ENCODE results near the gene STX1B. TPM values are rescaled to one million over a fixed set of nuclear protein-coding genes. Genes with fewer than 3 reads are reported as not detected.

STX1B gene
- total RNA-seq, 1 experiment from 2014 or later, result 11.0 TPM

DNA sequence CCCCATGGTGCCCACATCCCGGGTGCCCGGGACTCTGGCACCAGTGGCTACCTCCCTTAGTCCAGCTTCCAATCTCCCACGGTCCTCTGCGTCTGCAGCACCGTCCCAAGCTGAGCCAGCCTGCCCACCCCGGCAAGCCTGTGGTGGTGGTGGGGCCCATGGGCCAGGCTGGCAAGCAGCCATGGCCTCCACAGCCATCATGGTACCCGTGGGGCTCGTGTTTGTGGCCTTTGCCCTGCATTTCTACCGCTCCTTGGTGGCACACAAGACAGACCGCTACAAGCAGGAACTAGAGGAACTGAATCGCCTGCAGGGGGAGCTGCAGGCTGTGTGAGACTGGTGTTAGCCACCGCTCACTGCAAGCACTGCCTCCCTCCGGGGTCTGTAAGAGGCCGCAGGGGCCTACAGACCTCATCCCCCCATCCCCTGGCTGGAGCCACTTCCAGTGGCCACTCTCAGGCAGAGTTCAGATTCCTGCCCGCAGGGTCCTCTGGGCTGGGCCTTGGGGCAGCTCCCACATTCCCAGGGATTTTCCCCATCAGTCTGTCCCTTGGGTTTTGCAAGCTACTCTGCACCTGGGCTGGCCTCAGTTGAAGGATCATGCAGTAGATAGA, 56.8 kb downstream of the STX1B start:
- Histone ChIP-seq H3K79me1 (ENCODE audit: insufficient read depth, low read depth, low read length, poor library complexity, severe bottlenecking) (no peaks in the 10 kb centered on the region), H3K23me2 (ENCODE audit: insufficient read length, low read depth, low read length, poor library complexity, severe bottlenecking) (peaks cover 9% of the 10 kb centered on the region), H3K4me1 (ENCODE audit: insufficient read depth, low read length) (no peaks in the 10 kb centered on the region), H3K14ac (ENCODE audit: insufficient read depth, low read length) (no peak overlapping the region), H3K4ac (ENCODE audit: low read depth, low read length) (no peak overlapping the region), H2BK20ac (ENCODE audit: low read depth, low read length, poor library complexity, severe bottlenecking) (no peak overlapping the region), H3K27me3 (ENCODE audit: insufficient read depth, low read length) (no peaks in the 10 kb centered on the region), H3K9ac (ENCODE audit: extremely low read depth, insufficient read length, low read length) (no peak overlapping the region), H3K79me2 (ENCODE audit: insufficient read depth, low read length) (no peaks in the 10 kb centered on the region; the same call in 1 of the 2 replicates), H2BK5ac (ENCODE audit: insufficient read length, low read length) (no peak overlapping the region), H2AFZ (ENCODE audit: low read length) (no peak overlapping the region), H3K56ac (ENCODE audit: insufficient read length, low read depth, low read length) (no peak overlapping the region), H3T11ph (ENCODE audit: low read length) (no peak overlapping the region), H3K27ac (ENCODE audit: insufficient read length, low read depth, low read length) (no peak overlapping the region), H2AK5ac (ENCODE audit: insufficient read length, low read length) (no peak overlapping the region), H3K18ac (ENCODE audit: insufficient read length, low read depth, low read length) (no peak overlapping the region), H4K91ac (ENCODE audit: insufficient read length, low read depth, low read length) (no peak overlapping the region), H3K23ac (ENCODE audit: insufficient read length, low read depth, low read length) (no peak overlapping the region), H4K20me1 (ENCODE audit: control insufficient read depth, insufficient read depth, insufficient read length) (no peaks in the 10 kb centered on the region), H2BK15ac (ENCODE audit: low read depth, low read length) (no peak overlapping the region), H2BK120ac (ENCODE audit: low read depth, low read length, poor library complexity, severe bottlenecking) (no peak overlapping the region), H4K5ac (ENCODE audit: insufficient read length, low read depth, low read length) (no peak overlapping the region), H3K4me2 (ENCODE audit: insufficient read depth, insufficient read length, low read length) (no peak overlapping the region), H2BK12ac (ENCODE audit: insufficient read length, low read depth, low read length) (no peak overlapping the region), H4K8ac (replicated peaks; ENCODE audit: insufficient read length, low read depth, low read length) (no peak overlapping the region), H3K9me3 (ENCODE audit: control insufficient read depth, low read depth, low read length) (no peaks in the 10 kb centered on the region)
- peak; percentile 93 for DNase-seq
- H3K27ac Mint-ChIP-seq, result peak overlapping the region in 1 of 3 experiments; percentile 85; a peak in 1 of 7 replicates
- peaks cover 0 to 4% (median 0%) of the 10 kb centered on the region in 3 experiments; a peak in 3 of 7 replicates for H3K36me3 Mint-ChIP-seq (ENCODE audit: insufficient read depth in 1 of 3, low read depth in 3 of 3)
- peaks cover 4% of the 10 kb centered on the region; the same call in 1 of the 2 replicates for H3K27me3 Mint-ChIP-seq (ENCODE audit: low read depth)
- peaks cover 18 to 20% of the 10 kb centered on the region in 2 experiments for H3K4me1 Mint-ChIP-seq
- WGBS (ENCODE audit: extremely low coverage, insufficient read length, low lambda C conversion rate), result no CpG with 5 or more reads among the region's 15 CpGs
- H3K9me3 Mint-ChIP-seq, result no peaks in the 10 kb centered on the region
- peak overlapping the region in 1 of 2 experiments; percentile 46; a peak in 1 of 5 replicates for H3K4me3 Mint-ChIP-seq
- TF ChIP-seq, protein P1, sequence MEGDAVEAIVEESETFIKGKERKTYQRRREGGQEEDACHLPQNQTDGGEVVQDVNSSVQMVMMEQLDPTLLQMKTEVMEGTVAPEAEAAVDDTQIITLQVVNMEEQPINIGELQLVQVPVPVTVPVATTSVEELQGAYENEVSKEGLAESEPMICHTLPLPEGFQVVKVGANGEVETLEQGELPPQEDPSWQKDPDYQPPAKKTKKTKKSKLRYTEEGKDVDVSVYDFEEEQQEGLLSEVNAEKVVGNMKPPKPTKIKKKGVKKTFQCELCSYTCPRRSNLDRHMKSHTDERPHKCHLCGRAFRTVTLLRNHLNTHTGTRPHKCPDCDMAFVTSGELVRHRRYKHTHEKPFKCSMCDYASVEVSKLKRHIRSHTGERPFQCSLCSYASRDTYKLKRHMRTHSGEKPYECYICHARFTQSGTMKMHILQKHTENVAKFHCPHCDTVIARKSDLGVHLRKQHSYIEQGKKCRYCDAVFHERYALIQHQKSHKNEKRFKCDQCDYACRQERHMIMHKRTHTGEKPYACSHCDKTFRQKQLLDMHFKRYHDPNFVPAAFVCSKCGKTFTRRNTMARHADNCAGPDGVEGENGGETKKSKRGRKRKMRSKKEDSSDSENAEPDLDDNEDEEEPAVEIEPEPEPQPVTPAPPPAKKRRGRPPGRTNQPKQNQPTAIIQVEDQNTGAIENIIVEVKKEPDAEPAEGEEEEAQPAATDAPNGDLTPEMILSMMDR (conservative IDR thresholded peaks at IDR 0.05), result peak; percentile 87
